Endothelial cell of umbilical vein (primary cell): ENCODE measurements around the gene CPEB2. TPM values are rescaled to one million over a fixed set of nuclear protein-coding genes. Genes with fewer than 3 reads are reported as not detected.

Source experiments
- BruUV-seq: library from RNA; stranded (reverse); fragments of 400-500 nt; replicated peaks from 2 replicates; lab custom pipeline; 2021; lab: Mats Ljungman, UMichigan
- CTCF ChIA-PET: fragments of 300-600, 350-600 bp; sonication (Branson Sonifier 250); formaldehyde crosslinking; loops from one replicate; lab custom pipeline; 2021; ENCODE audit warnings: antibody characterized with exemption, inconsistent platforms; lab: Charles Lee
- POLR2A ChIA-PET: fragments of 300-600, 350-600 bp; sonication (Branson Sonifier 250); formaldehyde crosslinking; loops from one replicate; lab custom pipeline; 2021; ENCODE audit warnings: antibody characterized with exemption, inconsistent platforms; lab: Charles Lee
- DNase-seq: peaks from one replicate; pipeline ENCODE4 v3.0.0-alpha.2; 2011; ENCODE audit warnings: low read depth, low spot score
- FAIRE-seq: peaks from 2 replicates; lab custom pipeline; 2011; peaks lifted over from hg19 to GRCh38; lab: Jason Lieb, UNC
- H2AFZ ChIP-seq: 2 replicates; pipeline ENCODE4 v1.6.0; 2012; ENCODE audit warnings: low read depth, low read length, control low read depth, inconsistent platforms
- H3K27ac ChIP-seq: 2 replicates; pipeline ENCODE4 v1.5.1; 2011; ENCODE audit warnings: low read depth, mild to moderate bottlenecking, control low read depth, low read length, moderate library complexity; ENCODE audit not compliant: insufficient read depth
- H3K27me3 ChIP-seq, 2 experiments: 2 replicates each; pipeline versions ENCODE4 v1.6.0 to v1.6.1; 2011; ENCODE audit warnings: low read length in 2 of 2, mixed read lengths in 1 of 2; ENCODE audit not compliant: control insufficient read depth in 2 of 2, insufficient read depth in 2 of 2
- H3K36me3 ChIP-seq, 2 experiments: 2 replicates in 1 of 2; 3 replicates in 1 of 2; pipeline ENCODE4 v1.5.1; 2011; ENCODE audit warnings: low read length in 2 of 2, mild to moderate bottlenecking in 1 of 2, moderate library complexity in 1 of 2; ENCODE audit not compliant: control insufficient read depth in 2 of 2, insufficient read depth in 2 of 2; ENCODE audit errors: extremely low read depth in 1 of 2
- H3K4me1 ChIP-seq: 3 replicates; pipeline ENCODE4 v1.5.1; 2011; ENCODE audit warnings: mild to moderate bottlenecking, low read length; ENCODE audit not compliant: control insufficient read depth, insufficient read depth; ENCODE audit errors: extremely low read depth
- H3K4me2 ChIP-seq: 2 replicates; pipeline ENCODE4 v1.6.1; 2011; ENCODE audit warnings: low read length, control low read depth, mixed read lengths; ENCODE audit not compliant: insufficient read depth
- H3K4me3 ChIP-seq, 3 experiments: fragments of 200-600 bp in 1 of 3; sonication (generic), shearing (Covaris generic) in 1 of 3; replicated peaks in 1 of 3; 2 replicates each; pipeline ENCODE4 v1.5.1; 2011 to 2016; ENCODE audit warnings: control low read depth in 3 of 3, low read length in 3 of 3, mild to moderate bottlenecking in 2 of 3, inconsistent platforms in 1 of 3, low read depth in 1 of 3, moderate library complexity in 1 of 3; ENCODE audit not compliant: insufficient read depth in 1 of 3
- H3K79me2 ChIP-seq: 2 replicates; pipeline ENCODE4 v1.6.0; 2012; ENCODE audit warnings: low read length, inconsistent platforms; ENCODE audit not compliant: control insufficient read depth, insufficient read depth
- H3K9ac ChIP-seq: replicated peaks from 2 replicates; pipeline ENCODE3; 2011; ENCODE audit warnings: low read length, control low read depth; ENCODE audit not compliant: insufficient read depth; ENCODE audit errors: extremely low read depth
- H3K9me1 ChIP-seq: replicated peaks from 3 replicates; pipeline ENCODE4 v1.6.0; 2011; ENCODE audit warnings: mild to moderate bottlenecking, low read length; ENCODE audit not compliant: control insufficient read depth, insufficient read depth; ENCODE audit errors: extremely low read depth
- H3K9me3 ChIP-seq: replicated peaks from 2 replicates; pipeline ENCODE4 v1.5.1; 2012; ENCODE audit warnings: low read length, inconsistent platforms; ENCODE audit not compliant: control insufficient read depth, insufficient read depth
- H4K20me1 ChIP-seq: replicated peaks from 2 replicates; pipeline ENCODE3; 2011; ENCODE audit warnings: mild to moderate bottlenecking, low read length; ENCODE audit not compliant: control insufficient read depth, insufficient read depth; ENCODE audit errors: extremely low read depth
- EZH2 ChIP-seq: IDR thresholded peaks from 2 replicates; pipeline ENCODE4 v1.6.1; 2012; ENCODE audit warnings: borderline replicate concordance, low read depth, mild to moderate bottlenecking, moderate library complexity, low read length, inconsistent platforms; ENCODE audit not compliant: severe bottlenecking
- FOS ChIP-seq: IDR thresholded peaks from 2 replicates; pipeline ENCODE4 v1.6.1; 2011; ENCODE audit warnings: mild to moderate bottlenecking, low read length, moderate library complexity, borderline replicate concordance; ENCODE audit not compliant: insufficient read depth
- GATA2 ChIP-seq: IDR thresholded peaks from 2 replicates; pipeline ENCODE4 v1.7.0; 2011; ENCODE audit warnings: low read depth, mild to moderate bottlenecking, moderate library complexity, mixed read lengths, low read length; ENCODE audit not compliant: insufficient read length, insufficient read depth
- JUN ChIP-seq: IDR thresholded peaks from 2 replicates; pipeline ENCODE4 v1.6.1; 2011; ENCODE audit warnings: borderline replicate concordance, low read depth; ENCODE audit not compliant: insufficient read length, insufficient read depth
- MYC ChIP-seq: IDR thresholded peaks from one replicate; pipeline ENCODE4 v1.6.1; 2011; ENCODE audit warnings: mild to moderate bottlenecking, low read depth, low read length
- POLR2A ChIP-seq: IDR thresholded peaks from 2 replicates; pipeline ENCODE4 v1.6.1; 2012; ENCODE audit warnings: low read depth, mild to moderate bottlenecking, control low read depth, low read length
- POLR2AphosphoS5 ChIP-seq: IDR thresholded peaks from 2 replicates; pipeline ENCODE4 v1.6.1; 2012; ENCODE audit warnings: low read depth, mild to moderate bottlenecking, control low read depth, low read length, moderate library complexity; ENCODE audit not compliant: insufficient read depth
- dilution Hi-C: fragments of 300-500 bp; cut with MboI; formaldehyde crosslinking; loops from one replicate; pipeline ENCODE4 v1.15.0; 2019; ENCODE audit warnings: low sequenced_read_pairs; ENCODE audit not compliant: extremely low pct_ligation_motif_present
- intact Hi-C: fragments of 100-400 bp; cut with micrococcal nuclease; formaldehyde crosslinking; loops from one replicate; pipeline ENCODE4 v1.10.0; 2022
- polyA plus RNA-seq, 4 experiments: library from polyadenylated mRNA; depleted of rRNA in 3 of 4; stranded (reverse) in 3 of 4; unstranded in 1 of 4; fragments of >200 nt; gene quantifications; 2 replicates each; pipeline versions ENCODE4 v1.2.1 to v1.2.3, GENCODE V29; 2011 to 2012; ENCODE audit warnings: missing spikeins in 1 of 4
- total RNA-seq: library from RNA; stranded (reverse); gene quantifications from 2 replicates; pipeline ENCODE4 v1.2.3, GENCODE V29; 2021
- TF ChIP-seq, protein P1 (sequence below): IDR thresholded peaks from 2 replicates; pipeline ENCODE4 v1.6.1; 2011; ENCODE audit not compliant: insufficient read depth, insufficient read length
- TF ChIP-seq, protein P2 (sequence below), 2 donors: IDR thresholded peaks; 1 replicate in 1 of 2; 2 replicates in 1 of 2; pipeline ENCODE4 v1.5.1; 2011; ENCODE audit warnings: low read length in 2 of 2, mild to moderate bottlenecking in 2 of 2, moderate library complexity in 2 of 2, control low read depth in 1 of 2, inconsistent platforms in 1 of 2, low read depth in 1 of 2; ENCODE audit not compliant: insufficient read depth in 1 of 2; ENCODE audit errors: extremely low read depth in 1 of 2

The CPEB2 gene
- total and polyA plus RNA-seq, 2 donors (not counting 3 experiments of a cell fraction or from before 2014, with no cell fraction given), result 2.8 to 11.7 TPM

DNA sequence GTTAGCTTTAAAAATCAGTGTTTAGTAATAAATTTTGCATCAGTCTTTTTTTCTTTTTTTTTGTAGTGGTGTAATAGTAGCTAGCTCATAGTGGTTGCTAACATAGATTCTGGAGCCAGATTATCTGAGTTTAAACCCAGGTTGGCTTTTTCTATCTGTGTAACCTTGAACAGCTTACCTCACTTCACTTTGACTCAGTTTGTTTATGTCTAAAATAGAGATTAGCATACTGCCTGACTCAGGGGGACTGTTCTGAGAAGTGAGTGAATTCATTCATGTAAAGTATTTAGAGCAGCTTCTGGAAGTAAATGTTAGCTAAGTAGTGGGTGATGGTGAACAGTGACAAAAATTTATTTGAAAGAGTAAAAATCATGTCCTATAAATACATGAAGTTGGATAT lies 32.9 kb downstream of the CPEB2 start:
- H3K79me2 ChIP-seq, result peaks cover 11% of the 10 kb centered on the region
- H3K4me3 ChIP-seq, result no peak overlapping the region
- ChIA-PET CTCF (interaction anchor here (1.3 to 2.0 kb wide), 4 partner anchors 8 to 1381 kb away, joined by 3 to 9 read pairs (median 6); no protein-coding TSS in a partner anchor), POLR2A (no interaction called here)
- no peaks in the 10 kb centered on the region for H4K20me1 ChIP-seq
- peak; percentile 27 for DNase-seq
- no peak overlapping the region for H3K4me2 ChIP-seq
- no peaks in the 10 kb centered on the region for H3K27me3 ChIP-seq
- intact Hi-C loops (no loop called here), dilution Hi-C loops (no loop called here)
- no peak overlapping the region for H3K27ac ChIP-seq
- H3K9me1 ChIP-seq, result no peaks in the 10 kb centered on the region
- peaks cover 36% of the 10 kb centered on the region for H3K4me1 ChIP-seq
- TF ChIP-seq EZH2 (no peak), POLR2A (no peak), GATA2 (no peak), POLR2AphosphoS5 (no peak), MYC (no peak), FOS (no peak), JUN (no peak)
- TF ChIP-seq, protein P1, sequence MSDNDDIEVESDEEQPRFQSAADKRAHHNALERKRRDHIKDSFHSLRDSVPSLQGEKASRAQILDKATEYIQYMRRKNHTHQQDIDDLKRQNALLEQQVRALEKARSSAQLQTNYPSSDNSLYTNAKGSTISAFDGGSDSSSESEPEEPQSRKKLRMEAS, result no peak
- TF ChIP-seq, protein P2, sequence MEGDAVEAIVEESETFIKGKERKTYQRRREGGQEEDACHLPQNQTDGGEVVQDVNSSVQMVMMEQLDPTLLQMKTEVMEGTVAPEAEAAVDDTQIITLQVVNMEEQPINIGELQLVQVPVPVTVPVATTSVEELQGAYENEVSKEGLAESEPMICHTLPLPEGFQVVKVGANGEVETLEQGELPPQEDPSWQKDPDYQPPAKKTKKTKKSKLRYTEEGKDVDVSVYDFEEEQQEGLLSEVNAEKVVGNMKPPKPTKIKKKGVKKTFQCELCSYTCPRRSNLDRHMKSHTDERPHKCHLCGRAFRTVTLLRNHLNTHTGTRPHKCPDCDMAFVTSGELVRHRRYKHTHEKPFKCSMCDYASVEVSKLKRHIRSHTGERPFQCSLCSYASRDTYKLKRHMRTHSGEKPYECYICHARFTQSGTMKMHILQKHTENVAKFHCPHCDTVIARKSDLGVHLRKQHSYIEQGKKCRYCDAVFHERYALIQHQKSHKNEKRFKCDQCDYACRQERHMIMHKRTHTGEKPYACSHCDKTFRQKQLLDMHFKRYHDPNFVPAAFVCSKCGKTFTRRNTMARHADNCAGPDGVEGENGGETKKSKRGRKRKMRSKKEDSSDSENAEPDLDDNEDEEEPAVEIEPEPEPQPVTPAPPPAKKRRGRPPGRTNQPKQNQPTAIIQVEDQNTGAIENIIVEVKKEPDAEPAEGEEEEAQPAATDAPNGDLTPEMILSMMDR (IDR thresholded peaks at IDR 0.05; ENCODE audit: extremely low read depth in 1 of 2, insufficient read depth in 1 of 2, low read depth in 1 of 2, low read length in 2 of 2), result no peak
- BruUV-seq, result no TSS peak
- H3K9me3 ChIP-seq, result no peaks in the 10 kb centered on the region
- no peak overlapping the region for H2AFZ ChIP-seq
- H3K36me3 ChIP-seq, result peaks cover 0 to 5% of the 10 kb centered on the region in 2 experiments
- no peak for FAIRE-seq
- H3K9ac ChIP-seq, result no peak overlapping the region
